ENCODE data around the gene CETP.

The CETP gene

DNA sequence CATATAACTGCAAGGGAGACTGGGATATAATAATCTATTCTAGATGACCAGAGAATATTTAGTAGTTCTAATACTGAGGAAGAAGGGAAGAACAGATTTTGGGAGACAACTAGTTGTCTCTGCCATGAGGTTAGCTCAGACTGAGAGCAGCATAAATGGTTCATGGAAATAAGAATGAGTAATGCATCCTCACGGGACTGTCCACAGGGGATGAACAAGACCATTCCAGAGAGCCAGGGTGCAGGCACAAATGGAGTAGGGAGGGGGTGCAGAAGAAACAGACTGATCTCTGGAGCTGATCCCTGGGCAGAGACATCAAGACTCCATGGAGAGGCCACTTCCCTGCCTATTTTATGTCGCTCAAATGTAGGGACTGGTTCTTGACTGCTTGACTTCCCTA lies 58.0 kb downstream of the CETP start:
- Histone ChIP-seq H3K79me2 (no peaks in the 10 kb centered on the region), H2AFZ (no peak overlapping the region), H3K4me3 (ENCODE audit: low read depth, low read length) (no peak overlapping the region), H3K36me3 (ENCODE audit: control insufficient read depth, insufficient read depth, low read length) (no peaks in the 10 kb centered on the region), H3K4me2 (ENCODE audit: low read length) (no peak overlapping the region), H3K27ac (no peak overlapping the region), H3K9me3 (ENCODE audit: control insufficient read depth, low read length) (no peaks in the 10 kb centered on the region), H3K4me1 (no peaks in the 10 kb centered on the region), H3K27me3 (ENCODE audit: control insufficient read depth, insufficient read depth, low read length) (no peaks in the 10 kb centered on the region), H3K9ac (no peak overlapping the region)
- TF ChIP-seq, protein P1, sequence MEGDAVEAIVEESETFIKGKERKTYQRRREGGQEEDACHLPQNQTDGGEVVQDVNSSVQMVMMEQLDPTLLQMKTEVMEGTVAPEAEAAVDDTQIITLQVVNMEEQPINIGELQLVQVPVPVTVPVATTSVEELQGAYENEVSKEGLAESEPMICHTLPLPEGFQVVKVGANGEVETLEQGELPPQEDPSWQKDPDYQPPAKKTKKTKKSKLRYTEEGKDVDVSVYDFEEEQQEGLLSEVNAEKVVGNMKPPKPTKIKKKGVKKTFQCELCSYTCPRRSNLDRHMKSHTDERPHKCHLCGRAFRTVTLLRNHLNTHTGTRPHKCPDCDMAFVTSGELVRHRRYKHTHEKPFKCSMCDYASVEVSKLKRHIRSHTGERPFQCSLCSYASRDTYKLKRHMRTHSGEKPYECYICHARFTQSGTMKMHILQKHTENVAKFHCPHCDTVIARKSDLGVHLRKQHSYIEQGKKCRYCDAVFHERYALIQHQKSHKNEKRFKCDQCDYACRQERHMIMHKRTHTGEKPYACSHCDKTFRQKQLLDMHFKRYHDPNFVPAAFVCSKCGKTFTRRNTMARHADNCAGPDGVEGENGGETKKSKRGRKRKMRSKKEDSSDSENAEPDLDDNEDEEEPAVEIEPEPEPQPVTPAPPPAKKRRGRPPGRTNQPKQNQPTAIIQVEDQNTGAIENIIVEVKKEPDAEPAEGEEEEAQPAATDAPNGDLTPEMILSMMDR (IDR thresholded peaks at IDR 0.05), result no peak

DNA sequence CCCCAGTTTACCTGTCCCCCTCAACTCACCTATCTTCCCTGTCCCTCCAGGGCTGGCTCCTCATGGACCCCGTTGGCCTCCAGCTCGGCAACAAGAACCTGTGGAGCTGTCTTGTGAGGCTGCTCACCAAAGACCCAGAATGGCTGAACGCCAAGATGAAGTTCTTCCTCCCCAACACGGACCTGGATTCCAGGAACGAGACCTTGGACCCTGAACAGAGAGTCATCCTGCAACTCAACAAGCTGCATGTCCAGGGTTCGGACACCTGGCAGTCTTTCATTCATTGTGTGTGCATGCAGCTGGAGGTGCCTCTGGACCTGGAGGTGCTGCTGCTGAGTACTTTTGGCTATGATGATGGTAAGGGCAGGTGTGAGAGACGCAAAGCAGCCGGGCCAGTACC lies 58.9 kb downstream of the CETP start:
- Histone ChIP-seq H3K27ac (no peak overlapping the region), H3K27me3 (ENCODE audit: control insufficient read depth, insufficient read depth, low read length) (no peaks in the 10 kb centered on the region), H3K36me3 (ENCODE audit: control insufficient read depth, insufficient read depth, low read length) (no peaks in the 10 kb centered on the region), H3K9ac (no peak overlapping the region), H3K9me3 (ENCODE audit: control insufficient read depth, low read length) (no peaks in the 10 kb centered on the region), H3K4me2 (ENCODE audit: low read length) (no peak overlapping the region), H3K79me2 (no peaks in the 10 kb centered on the region), H2AFZ (no peak overlapping the region), H3K4me1 (no peaks in the 10 kb centered on the region), H3K4me3 (ENCODE audit: low read depth, low read length) (no peak overlapping the region)
- TF ChIP-seq, protein P1 (IDR thresholded peaks at IDR 0.05), result no peak

DNA sequence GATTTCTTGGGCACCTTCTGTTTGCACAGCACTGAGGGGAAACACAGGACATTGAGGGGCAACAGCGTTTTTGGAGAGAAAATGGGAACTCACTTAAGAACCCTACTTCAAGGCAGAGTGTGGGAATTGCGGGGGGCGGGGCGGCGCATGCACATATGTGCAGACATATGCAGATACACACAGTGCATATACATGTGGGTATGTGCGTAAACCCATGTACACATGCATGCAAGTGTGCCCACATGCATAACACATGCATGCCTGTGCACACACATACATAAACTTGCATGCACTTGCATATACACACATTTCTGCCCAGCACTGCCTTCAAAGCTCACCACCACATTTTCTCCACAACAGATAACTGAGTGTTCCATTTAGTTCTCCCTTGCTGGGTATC lies 60.0 kb downstream of the CETP start:
- H3K4me2 ChIP-seq (ENCODE audit: low read length), result no peak overlapping the region
- no peak overlapping the region for H3K27ac ChIP-seq
- H3K79me2 ChIP-seq, result no peaks in the 10 kb centered on the region
- H3K9ac ChIP-seq, result no peak overlapping the region
- H3K4me1 ChIP-seq, result no peaks in the 10 kb centered on the region
- no peak overlapping the region for H3K4me3 ChIP-seq (ENCODE audit: low read depth, low read length)
- no peaks in the 10 kb centered on the region for H3K36me3 ChIP-seq (ENCODE audit: control insufficient read depth, insufficient read depth, low read length)
- H3K27me3 ChIP-seq (ENCODE audit: control insufficient read depth, insufficient read depth, low read length), result no peaks in the 10 kb centered on the region
- no peak overlapping the region for H2AFZ ChIP-seq
- no peaks in the 10 kb centered on the region for H3K9me3 ChIP-seq (ENCODE audit: control insufficient read depth, low read length)
- TF ChIP-seq, protein P1 (IDR thresholded peaks at IDR 0.05), result no peak

DNA sequence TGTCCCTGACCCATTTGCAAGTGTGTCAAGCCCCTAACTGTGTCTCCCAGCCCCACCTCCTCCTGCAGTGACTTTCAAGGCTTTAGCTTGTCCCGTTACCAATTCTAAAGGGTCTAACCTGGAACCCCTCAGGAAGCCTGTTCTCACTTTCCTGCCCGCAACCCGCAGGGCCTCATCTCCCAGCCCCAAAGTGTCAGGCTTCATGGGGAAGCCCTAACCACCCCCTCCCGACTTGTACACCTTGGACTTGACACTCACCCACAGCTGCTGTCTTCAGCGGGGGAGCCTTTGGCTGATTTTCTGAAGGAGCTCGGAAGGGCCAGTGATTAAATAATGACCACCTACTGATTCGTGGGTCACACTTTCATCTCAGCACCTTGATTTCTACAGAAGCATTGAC lies 60.7 kb downstream of the CETP start:
- H3K36me3 ChIP-seq (ENCODE audit: control insufficient read depth, insufficient read depth, low read length), result no peaks in the 10 kb centered on the region
- no peak overlapping the region for H3K4me2 ChIP-seq (ENCODE audit: low read length)
- no peaks in the 10 kb centered on the region for H3K27me3 ChIP-seq (ENCODE audit: control insufficient read depth, insufficient read depth, low read length)
- TF ChIP-seq, protein P1 (IDR thresholded peaks at IDR 0.05), result no peak
- H3K4me1 ChIP-seq, result no peaks in the 10 kb centered on the region
- no peaks in the 10 kb centered on the region for H3K79me2 ChIP-seq
- H3K9me3 ChIP-seq (ENCODE audit: control insufficient read depth, low read length), result no peaks in the 10 kb centered on the region
- H2AFZ ChIP-seq, result no peak overlapping the region
- H3K27ac ChIP-seq, result no peak overlapping the region
- H3K4me3 ChIP-seq (ENCODE audit: low read depth, low read length), result no peak overlapping the region
- H3K9ac ChIP-seq, result no peak overlapping the region

DNA sequence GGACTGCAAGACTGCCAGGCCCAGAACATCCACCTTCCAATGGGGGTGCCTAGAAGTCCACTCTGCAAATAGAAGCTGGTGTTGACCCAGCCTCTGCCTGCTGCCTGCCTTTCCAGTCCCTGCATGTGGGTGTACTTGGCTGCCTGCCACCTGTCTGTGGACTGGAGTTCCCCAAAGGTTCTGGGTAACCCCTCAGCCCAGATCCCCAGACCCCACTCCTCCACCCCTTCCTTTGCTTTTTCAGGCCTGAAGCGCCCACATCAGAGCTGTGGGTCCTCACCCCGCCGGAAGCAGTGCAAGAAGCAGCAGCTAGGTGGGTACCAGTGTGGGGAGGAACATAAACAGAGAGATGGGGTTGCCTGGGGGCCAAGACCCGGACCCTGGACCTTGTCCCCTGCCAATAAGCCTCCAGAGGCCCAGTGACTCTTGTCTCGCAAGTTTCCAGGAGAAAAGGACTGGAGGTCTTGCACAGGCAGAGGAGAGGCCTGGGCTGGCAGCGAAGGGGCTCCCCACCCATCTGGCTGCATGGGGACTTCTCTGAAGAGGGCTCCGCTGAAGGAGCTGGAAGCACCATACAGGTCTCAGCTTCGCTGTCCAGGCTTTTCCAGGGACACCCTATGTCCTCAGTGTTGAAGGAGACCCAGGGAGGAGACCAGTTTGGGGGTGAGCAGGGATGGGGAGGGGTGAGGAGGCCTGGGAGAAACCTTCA lies 61.9 kb downstream of the CETP start:
- Histone ChIP-seq H3K4me3 (ENCODE audit: low read depth, low read length) (no peak overlapping the region), H3K4me2 (ENCODE audit: low read length) (no peak overlapping the region), H3K9me3 (ENCODE audit: control insufficient read depth, low read length) (no peaks in the 10 kb centered on the region), H3K4me1 (no peaks in the 10 kb centered on the region), H3K27me3 (ENCODE audit: control insufficient read depth, insufficient read depth, low read length) (no peaks in the 10 kb centered on the region), H2AFZ (no peak overlapping the region), H3K79me2 (no peaks in the 10 kb centered on the region), H3K27ac (no peak overlapping the region), H3K36me3 (ENCODE audit: control insufficient read depth, insufficient read depth, low read length) (no peaks in the 10 kb centered on the region), H3K9ac (no peak overlapping the region)
- TF ChIP-seq, protein P1 (IDR thresholded peaks at IDR 0.05), result no peak
